ENCODE measurements around the gene GSTO1. TPM values are rescaled to one million over a fixed set of nuclear protein-coding genes. Genes with fewer than 3 reads are reported as not detected.
"Not testable (repeated sequence)": the region's sequence is repeated elsewhere in the genome, so short reads cannot be mapped to it uniquely, and the experiment has no call there.

The GSTO1 gene
- 106 and 127 TPM in 2 replicates for polyA plus RNA-seq (2014; cell fraction: cytosol; rRNA removed)
- polyA plus RNA-seq (2014; cell fraction: nucleus; rRNA removed) = 50.7 and 62.1 TPM in 2 replicates

- DNase-seq (ENCODE audit: low spot score) = peak; percentile 68
Observed at GRCh38 chr10:104254493-104255310, at the start of gene GSTO1. GSTO1 (plus strand) TSS chr10:104254892; CDS start chr10:104254929, 37 bp downstream.

- DNase-seq (ENCODE audit: low spot score) = no peak
Observed at GRCh38 chr10:104208730-104209129, 46.0 kb upstream of the GSTO1 start.

- peak; percentile 40 for DNase-seq (ENCODE audit: low spot score)
Observed at GRCh38 chr10:104209575-104210198, 45.0 kb upstream of the GSTO1 start.

- DNase-seq (ENCODE audit: low spot score) = no peak
Observed at GRCh38 chr10:104216631-104217030, 38.1 kb upstream of the GSTO1 start.

- DNase-seq (ENCODE audit: low spot score) = no peak
Observed at GRCh38 chr10:104218751-104219150, 35.9 kb upstream of the GSTO1 start.

- no peak for DNase-seq (ENCODE audit: low spot score)
Observed at GRCh38 chr10:104220522-104220921, 34.2 kb upstream of the GSTO1 start.

- DNase-seq (ENCODE audit: low spot score) = no peak
Observed at GRCh38 chr10:104223304-104223703, 31.4 kb upstream of the GSTO1 start.

- DNase-seq (ENCODE audit: low spot score) = no peak
Observed at GRCh38 chr10:104230490-104230889, 24.2 kb upstream of the GSTO1 start.

- peak; percentile 93 for DNase-seq (ENCODE audit: low spot score)
Observed at GRCh38 chr10:104231784-104232612, 22.7 kb upstream of the GSTO1 start, which contains the start of gene CFAP43. CFAP43 (minus strand) TSS chr10:104232364; CDS start chr10:104232246, 118 bp downstream.

GRCh38 chr10:104232613-104233102, 22.0 kb upstream of the GSTO1 start:
- DNase-seq (ENCODE audit: low spot score) = no peak

- DNase-seq (ENCODE audit: low spot score) = no peak
Observed at GRCh38 chr10:104233817-104234216, 20.9 kb upstream of the GSTO1 start.

- no peak for DNase-seq (ENCODE audit: low spot score)
Observed at GRCh38 chr10:104234934-104235333, 19.8 kb upstream of the GSTO1 start.

GRCh38 chr10:104235801-104236200, 18.9 kb upstream of the GSTO1 start:
- DNase-seq (ENCODE audit: low spot score) = no peak

GRCh38 chr10:104240078-104240477, 14.6 kb upstream of the GSTO1 start:
- DNase-seq (ENCODE audit: low spot score) = no peak

GRCh38 chr10:104242545-104242944, 12.1 kb upstream of the GSTO1 start:
- DNase-seq (ENCODE audit: low spot score) = no peak

- DNase-seq (ENCODE audit: low spot score) = not testable (repeated sequence)
Observed at GRCh38 chr10:104243009-104243408, 11.7 kb upstream of the GSTO1 start.

GRCh38 chr10:104243512-104243911, 11.2 kb upstream of the GSTO1 start:
- DNase-seq (ENCODE audit: low spot score) = no peak

- DNase-seq (ENCODE audit: low spot score) = no peak
Observed at GRCh38 chr10:104245066-104245632, 9.5 kb upstream of the GSTO1 start.

- no peak for DNase-seq (ENCODE audit: low spot score)
Observed at GRCh38 chr10:104246976-104247375, 7.7 kb upstream of the GSTO1 start.

GRCh38 chr10:104247513-104248146, 7.1 kb upstream of the GSTO1 start:
- DNase-seq (ENCODE audit: low spot score) = no peak

- DNase-seq (ENCODE audit: low spot score) = not testable (repeated sequence)
Observed at GRCh38 chr10:104248931-104249330, 5.8 kb upstream of the GSTO1 start.
